ENCODE results near the gene HPSE2. TPM values are rescaled to one million over a fixed set of nuclear protein-coding genes. Genes with fewer than 3 reads are reported as not detected.
"Not testable (repeated sequence)": the region's sequence is repeated elsewhere in the genome, so short reads cannot be mapped to it uniquely, and the experiment has no call there.

HPSE2 gene
- total RNA-seq, 1 donor from 2014 or later = not detected

DNA sequence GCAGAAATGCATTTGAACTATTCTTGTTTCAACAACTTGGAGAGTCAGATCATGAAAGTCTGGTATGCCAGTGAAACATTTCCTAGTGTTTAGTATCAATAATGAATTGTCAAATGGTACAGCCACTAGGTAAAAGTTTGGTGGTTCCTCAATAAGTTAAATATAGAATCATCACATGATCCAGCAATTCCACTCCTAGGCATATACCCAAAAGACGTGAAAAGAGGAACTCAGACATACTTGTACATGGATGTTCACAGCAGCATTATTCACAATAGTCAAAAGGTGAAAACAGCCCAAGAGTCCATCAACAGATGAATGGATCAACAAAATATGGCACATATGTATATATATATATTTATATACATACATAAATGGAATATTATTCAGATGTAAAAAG, 721.9 kb downstream of the HPSE2 start:
- intact Hi-C loops (cut with DNase I) = no loop called here
- DNase-seq = no peak

GRCh38 chr10:98511876-98512275, 723.8 kb downstream of the HPSE2 start:
- intact Hi-C loops (cut with DNase I) = no loop called here
- DNase-seq = no peak
- ATAC-seq (ENCODE audit: poor library complexity) = no peak

More for the DNA sequence above, 721.9 kb downstream of the HPSE2 start:
- no peak for ATAC-seq (ENCODE audit: poor library complexity)

DNA sequence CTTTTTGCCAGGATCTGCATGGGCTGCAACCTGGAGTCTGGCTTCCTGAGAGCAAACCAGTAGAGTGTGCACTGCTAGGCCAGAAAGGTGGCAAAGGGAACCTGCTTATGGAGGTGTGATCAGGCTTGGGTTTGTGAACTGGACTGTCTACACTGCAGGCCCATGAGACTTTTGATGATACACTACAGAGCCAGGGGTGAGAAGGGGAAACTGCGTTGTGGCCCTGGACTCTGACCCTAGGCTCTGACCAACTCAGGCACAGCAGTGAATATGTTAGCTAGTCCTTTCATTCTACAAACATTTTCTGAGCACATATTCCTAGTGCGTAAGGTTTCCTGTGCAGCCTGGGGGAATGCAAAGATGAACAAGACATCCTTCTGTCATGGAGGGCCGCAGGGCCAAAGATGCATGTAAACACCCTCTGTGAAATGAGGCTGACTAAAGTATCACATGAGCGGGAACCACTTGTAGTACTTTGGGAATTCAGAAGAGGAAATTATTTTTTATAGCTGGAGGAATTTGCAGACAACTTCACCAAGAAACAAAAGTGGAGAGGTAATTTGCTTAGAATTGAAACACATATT, 725.1 kb downstream of the HPSE2 start:
- intact Hi-C loops (cut with DNase I) = no loop called here
- DNase-seq (no peak), ATAC-seq (ENCODE audit: poor library complexity) (no peak)

- intact Hi-C loops (cut with DNase I) = no loop called here
- DNase-seq (no peak), ATAC-seq (ENCODE audit: poor library complexity) (no peak)
Observed at GRCh38 chr10:98509745-98510144, 725.9 kb downstream of the HPSE2 start.

- DNase-seq; intact Hi-C loops (cut with DNase I); ATAC-seq (ENCODE audit: poor library complexity): not testable (repeated sequence)
Observed at GRCh38 chr10:98502535-98502934, 733.1 kb downstream of the HPSE2 start.

GRCh38 chr10:98492763-98493162, 742.9 kb downstream of the HPSE2 start:
- intact Hi-C loops (cut with DNase I) = no loop called here
- ATAC-seq (ENCODE audit: poor library complexity) (no peak), DNase-seq (no peak)

DNA sequence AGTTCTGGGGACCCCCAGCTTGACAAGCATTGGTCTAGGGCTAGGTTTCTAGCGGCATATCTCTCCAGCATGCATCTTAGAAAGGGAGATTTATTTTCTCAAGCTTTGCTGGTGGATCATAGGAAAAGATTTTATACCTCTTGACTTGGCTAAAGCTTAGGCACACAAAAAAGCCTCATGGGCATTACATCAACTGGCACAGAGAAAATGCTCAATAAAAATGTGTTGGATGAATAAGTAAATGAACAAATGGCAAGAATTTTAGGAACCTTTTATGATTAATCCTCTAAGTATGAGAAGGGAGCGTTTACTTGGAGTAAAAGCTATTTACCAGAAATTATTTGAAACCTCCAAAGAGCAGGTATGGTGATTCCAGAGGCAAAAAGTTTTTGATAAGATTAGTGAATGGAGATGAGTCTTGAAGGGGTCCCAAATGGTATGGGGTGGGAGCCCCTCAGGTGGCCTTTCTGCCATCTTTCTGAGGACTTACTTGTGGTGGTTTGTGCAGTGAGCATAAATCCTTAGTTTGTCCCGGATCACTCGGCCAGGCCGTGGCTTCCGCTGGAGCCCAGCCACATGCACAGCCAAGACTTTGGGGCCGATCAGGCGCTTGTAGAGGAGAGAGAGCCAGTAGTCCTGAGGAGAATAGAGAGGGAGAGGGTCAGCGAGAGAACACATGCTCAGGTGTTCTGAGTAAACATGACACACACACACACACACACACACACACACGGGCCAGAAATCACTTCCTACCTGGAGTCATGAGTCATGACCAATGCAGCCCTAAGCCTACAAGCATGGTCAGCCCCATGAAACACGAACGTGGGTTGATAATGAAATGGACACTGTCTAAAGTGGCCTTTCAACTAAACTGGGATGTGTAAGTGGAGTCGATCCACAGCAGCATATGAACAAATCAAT, 745.8 kb downstream of the HPSE2 start:
- ATAC-seq (ENCODE audit: poor library complexity) = no peak
- no peak for DNase-seq
- intact Hi-C loops (cut with DNase I) = no loop called here

DNA sequence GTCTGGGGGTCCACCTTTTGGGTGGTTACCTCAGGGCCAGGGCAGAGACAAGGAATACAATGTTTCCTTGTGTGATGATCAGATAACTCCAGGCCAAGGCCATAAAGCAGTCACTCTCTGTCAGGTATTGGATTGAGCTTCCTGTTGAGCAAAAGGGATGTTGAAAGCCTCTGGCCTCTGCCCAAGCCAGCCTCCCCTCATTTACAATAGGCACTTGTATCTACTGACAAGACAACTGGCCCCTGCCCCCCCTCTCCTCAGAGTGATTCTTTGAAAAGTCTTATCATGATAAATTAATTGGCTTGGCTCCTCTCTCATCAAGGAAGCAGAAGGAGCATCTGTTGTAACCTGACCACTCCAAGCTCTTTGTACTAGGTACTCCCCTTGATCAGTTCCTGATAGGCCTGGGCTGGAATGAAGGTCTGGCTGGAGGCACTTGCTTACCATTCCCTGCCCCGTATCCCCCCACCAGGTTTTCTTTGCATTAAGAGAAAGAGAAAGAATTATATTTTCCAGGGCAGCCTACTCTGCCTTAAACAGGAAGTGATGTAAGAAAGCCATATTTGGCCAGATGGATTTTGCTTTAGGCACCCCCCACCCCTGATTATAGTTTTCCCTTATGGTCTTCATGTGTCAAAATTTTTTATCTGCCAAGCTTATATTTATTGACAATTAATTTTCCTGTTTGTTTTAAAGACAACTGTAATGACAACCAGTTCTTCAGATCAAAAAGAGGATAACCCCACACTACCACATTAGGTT, 746.8 kb downstream of the HPSE2 start:
- intact Hi-C loops (cut with DNase I) = no loop called here
- no peak for DNase-seq
- no peak for ATAC-seq (ENCODE audit: poor library complexity)

- ATAC-seq (ENCODE audit: poor library complexity) (no peak), DNase-seq (no peak)
- intact Hi-C loops (cut with DNase I) = no loop called here
Observed at GRCh38 chr10:98487649-98488048, 748.0 kb downstream of the HPSE2 start.

DNA sequence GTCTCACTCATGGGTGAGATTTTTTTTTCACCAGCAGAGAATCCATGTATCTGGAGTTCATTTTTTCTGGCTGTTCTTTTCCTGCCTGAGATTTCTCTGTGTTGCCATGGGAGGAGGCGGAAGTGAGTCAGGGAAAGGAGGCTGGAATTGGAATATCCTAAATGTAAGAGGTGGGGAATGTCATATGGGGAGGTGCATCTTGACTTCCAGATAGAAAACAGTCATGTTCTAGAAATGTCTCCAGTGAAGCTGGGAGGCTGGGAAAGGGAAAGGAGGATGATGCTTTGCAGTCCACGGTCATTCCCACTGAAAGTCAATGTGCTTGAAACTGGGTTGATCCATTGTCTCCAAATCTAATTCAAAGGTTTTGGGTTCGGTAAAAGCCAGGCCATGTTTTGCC, 749.2 kb downstream of the HPSE2 start:
- ATAC-seq (ENCODE audit: poor library complexity) (no peak), DNase-seq (no peak)
- intact Hi-C loops (cut with DNase I) = no loop called here

- intact Hi-C loops (cut with DNase I) = no loop called here
- no peak for DNase-seq
- ATAC-seq (ENCODE audit: poor library complexity) = no peak
Observed at GRCh38 chr10:98485959-98486358, 749.7 kb downstream of the HPSE2 start.

GRCh38 chr10:98483658-98484057, 752.0 kb downstream of the HPSE2 start:
- ATAC-seq (ENCODE audit: poor library complexity) = no peak
- intact Hi-C loops (cut with DNase I) = no loop called here
- no peak for DNase-seq

GRCh38 chr10:98482096-98482495, 753.6 kb downstream of the HPSE2 start:
- intact Hi-C loops (cut with DNase I) = no loop called here
- ATAC-seq (ENCODE audit: poor library complexity) (no peak), DNase-seq (no peak)

GRCh38 chr10:98481404-98481945, 754.2 kb downstream of the HPSE2 start:
- intact Hi-C loops (cut with DNase I) = no loop called here
- DNase-seq (no peak), ATAC-seq (ENCODE audit: poor library complexity) (no peak)

GRCh38 chr10:98478430-98479222, 757.0 kb downstream of the HPSE2 start:
- DNase-seq (no peak), ATAC-seq (ENCODE audit: poor library complexity) (no peak)
- intact Hi-C loops (cut with DNase I) = no loop called here

- ATAC-seq (ENCODE audit: poor library complexity) (no peak), DNase-seq (no peak)
- intact Hi-C loops (cut with DNase I) = no loop called here
Observed at GRCh38 chr10:98477861-98478260, 757.8 kb downstream of the HPSE2 start.

DNA sequence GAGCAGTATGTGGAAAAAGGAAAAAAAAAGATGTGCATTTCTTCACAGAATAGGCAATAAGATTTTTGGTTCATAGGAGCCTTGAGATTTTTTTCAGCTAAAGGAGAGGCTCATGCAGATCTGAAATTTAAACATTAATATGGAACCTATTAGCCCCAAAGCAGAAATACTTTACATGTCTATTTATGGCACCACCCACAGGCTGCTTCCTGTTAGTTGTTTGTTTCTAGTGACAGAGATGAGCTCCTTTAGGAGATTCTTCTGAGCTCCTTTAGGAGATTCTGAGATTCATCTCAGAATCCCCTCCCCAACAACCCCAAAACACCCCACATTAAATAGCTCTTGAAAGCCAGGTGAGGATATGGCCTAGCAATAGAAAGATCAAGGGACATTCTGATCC, 761.0 kb downstream of the HPSE2 start:
- DNase-seq (no peak), ATAC-seq (ENCODE audit: poor library complexity) (no peak)
- intact Hi-C loops (cut with DNase I) = no loop called here

- intact Hi-C loops (cut with DNase I) = no loop called here
- ATAC-seq (ENCODE audit: poor library complexity) = no peak
Observed at GRCh38 chr10:98472196-98472595, 763.5 kb downstream of the HPSE2 start.

DNA sequence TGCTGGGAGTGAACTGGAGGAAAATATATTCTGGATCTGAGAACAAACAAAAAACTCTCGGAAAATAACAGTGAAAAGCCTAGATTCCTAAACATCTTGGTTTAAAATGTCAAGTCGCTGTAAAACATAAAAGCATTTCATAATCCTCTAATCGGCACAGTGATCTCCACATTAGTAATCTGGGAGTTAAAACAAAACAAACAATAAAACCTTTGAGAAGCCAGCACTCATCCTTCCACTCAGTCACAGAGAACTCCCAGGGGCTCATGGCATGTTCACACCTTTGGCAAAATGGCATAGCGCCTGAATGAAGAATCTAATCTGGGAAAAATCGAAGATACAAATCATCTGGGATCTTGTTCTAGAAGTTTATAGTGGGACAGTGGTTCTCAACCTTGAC, 764.8 kb downstream of the HPSE2 start:
- DNase-seq = no peak
- no peak for ATAC-seq (ENCODE audit: poor library complexity)
- intact Hi-C loops (cut with DNase I) = no loop called here

More at GRCh38 chr10:98472196-98472595, 763.5 kb downstream of the HPSE2 start:
- DNase-seq = no peak

Data from Right ventricle myocardium superior (tissue), 1 donor.